Measurements from ENCODE around the gene CEMIP. TPM values are rescaled to one million over a fixed set of nuclear protein-coding genes. Genes with fewer than 3 reads are reported as not detected.

CEMIP gene
- total and polyA plus RNA-seq, 2 of the 4 experiments (the other 2 are of a cell fraction), result 63.8 to 78.0 TPM

GRCh38 chr15:80876348-80876674 is 97.1 kb downstream of the CEMIP start:
- H2AK5ac ChIP-seq (ENCODE audit: low read depth, low read length), result no peak overlapping the region
- H3K79me1 ChIP-seq (ENCODE audit: low read depth in 1 of 2, low read length in 2 of 2), result peaks cover 0 to 19% of the 10 kb centered on the region in 2 experiments; a peak in 1 of 4 replicates
- intact Hi-C loops (cut with micrococcal nuclease), result no loop called here
- no TSS peak for BruUV-seq (replicated peaks)
- peaks cover 79% of the 10 kb centered on the region for H3K36me3 ChIP-seq (ENCODE audit: control insufficient read depth, insufficient read depth, low read length)
- H4K5ac ChIP-seq (ENCODE audit: low read depth, low read length), result no peak overlapping the region
- H2BK15ac ChIP-seq (ENCODE audit: low read depth, low read length), result no peak overlapping the region
- ChIA-PET CTCF (no interaction called here), POLR2A (ENCODE audit: unreplicated experiment) (no interaction called here)
- H3K56ac ChIP-seq (ENCODE audit: extremely low read depth, insufficient read depth, low read length), result no peak overlapping the region
- no peaks in the 10 kb centered on the region for H3K9me3 ChIP-seq (ENCODE audit: control insufficient read depth, insufficient read depth, low read length)
- no peak overlapping the region for H3K23ac ChIP-seq (ENCODE audit: low read depth, low read length)
- H3K18ac ChIP-seq (ENCODE audit: low read depth, low read length), result no peak overlapping the region
- DNase-seq, result no peak
- no peak overlapping the region for H4K91ac ChIP-seq (ENCODE audit: insufficient read depth, low read depth, low read length)
- H3K27me3 ChIP-seq (ENCODE audit: control insufficient read depth, insufficient read depth, low read length), result no peaks in the 10 kb centered on the region
- H2BK120ac ChIP-seq (ENCODE audit: low read depth, low read length), result no peak overlapping the region
- peaks cover 65% of the 10 kb centered on the region for H4K20me1 ChIP-seq (ENCODE audit: insufficient read depth, low read length)
- dilution Hi-C loops (cut with HindIII; ENCODE audit: low sequenced_read_pairs, unreplicated experiment), result no loop called here
- H3K4ac ChIP-seq (ENCODE audit: low read depth, low read length), result no peak overlapping the region
- no peak overlapping the region for H3K14ac ChIP-seq (replicated peaks; ENCODE audit: low read depth, low read length)
- H2BK20ac ChIP-seq (ENCODE audit: low read depth, low read length), result no peak overlapping the region
- no peak for ATAC-seq (ENCODE audit: low read depth)
- H3K4me2 ChIP-seq (ENCODE audit: low read depth, low read length), result no peak overlapping the region
- no peak for TF ChIP-seq RAD21 (IDR thresholded peaks at IDR 0.05; ENCODE audit: low read length)
- TF ChIP-seq NFE2L2 (IDR thresholded peaks at IDR 0.05; ENCODE audit: low read depth, low read length), result no peak
- no peak for TF ChIP-seq MAFK (IDR thresholded peaks at IDR 0.05; ENCODE audit: low read depth, low read length)
- TF ChIP-seq MXI1 (IDR thresholded peaks at IDR 0.05; ENCODE audit: borderline replicate concordance, low read depth, low read length), result no peak
- TF ChIP-seq ELK1 (IDR thresholded peaks at IDR 0.05; ENCODE audit: borderline replicate concordance, low read depth, low read length), result no peak
- no peak for TF ChIP-seq CHD1 (IDR thresholded peaks at IDR 0.05; ENCODE audit: low read depth, low read length)
- no peak for TF ChIP-seq RFX5 (IDR thresholded peaks at IDR 0.05; ENCODE audit: low read depth, low read length)
- TF ChIP-seq FOS (IDR thresholded peaks at IDR 0.05; ENCODE audit: low read depth, low read length), result no peak
- TF ChIP-seq CTCF (conservative IDR thresholded peaks at IDR 0.05; ENCODE audit: low read depth, low read length), result no peak
- TF ChIP-seq CEBPB (IDR thresholded peaks at IDR 0.05; ENCODE audit: low read depth, low read length), result no peak
- no peak for TF ChIP-seq BHLHE40 (IDR thresholded peaks at IDR 0.05; ENCODE audit: low read depth, low read length)
- TF ChIP-seq SMC3 (IDR thresholded peaks at IDR 0.05; ENCODE audit: low read depth, low read length), result no peak
- TF ChIP-seq MAZ (IDR thresholded peaks at IDR 0.05; ENCODE audit: borderline replicate concordance, low read depth, low read length), result no peak
- TF ChIP-seq POLR2A (IDR thresholded peaks at IDR 0.05; ENCODE audit: low read depth, low read length), result no peak
- no peak overlapping the region for H2AFZ ChIP-seq (replicated peaks; ENCODE audit: low read length, poor library complexity)
- H2AK9ac ChIP-seq (replicated peaks; ENCODE audit: low read depth, low read length, poor library complexity), result no peak overlapping the region
- peaks cover 28% of the 10 kb centered on the region for H3K9me1 ChIP-seq (ENCODE audit: insufficient read depth, low read length)
- no peak overlapping the region for H4K8ac ChIP-seq (ENCODE audit: low read depth in 2 of 2, low read length in 2 of 2)
- no peak overlapping the region for H3K9ac ChIP-seq (ENCODE audit: low read depth, low read length)
- no peak overlapping the region for H3K27ac ChIP-seq (ENCODE audit: insufficient read depth, low read length)
- H3K4me3 ChIP-seq (ENCODE audit: insufficient read depth, low read depth, low read length), result no peak overlapping the region
- in situ Hi-C loops (cut with MboI; ENCODE audit: low sequenced_read_pairs), result no loop called here
- no peak overlapping the region for H2BK5ac ChIP-seq (ENCODE audit: low read depth, low read length, poor library complexity, severe bottlenecking)
- no CpG with 5 or more reads among the region's 4 CpGs for WGBS, 2 experiments (ENCODE audit: extremely low coverage in 2 of 2, insufficient read length in 1 of 2)
- H3K4me1 ChIP-seq (ENCODE audit: control insufficient read depth, insufficient read depth, low read length), result peaks cover 14% of the 10 kb centered on the region

Measured in IMR-90 (cell line).